ENCODE results near the gene PLXND1. TPM values are rescaled to one million over a fixed set of nuclear protein-coding genes. Genes with fewer than 3 reads are reported as not detected.

PLXND1 gene
- total and polyA plus RNA-seq, 2 donors (not counting 1 experiment from before 2014, with no cell fraction given), result 89.6 to 109 TPM

- Histone ChIP-seq H3K4me1 (ENCODE audit: control insufficient read depth, extremely low read depth, insufficient read depth, low read length) (peaks cover 2% of the 10 kb centered on the region), H4K20me1 (ENCODE audit: control insufficient read depth, extremely low read depth, insufficient read depth, low read length) (no peaks in the 10 kb centered on the region), H3K36me3 (ENCODE audit: control insufficient read depth, insufficient read depth, low read length) (peaks cover 37% of the 10 kb centered on the region), H3K9ac (ENCODE audit: insufficient read depth, low read length) (no peak overlapping the region), H3K27ac (ENCODE audit: insufficient read depth, low read length) (no peak overlapping the region), H2AFZ (ENCODE audit: low read length) (no peak overlapping the region), H3K9me3 (ENCODE audit: control insufficient read depth, insufficient read depth, low read depth, low read length) (no peaks in the 10 kb centered on the region), H3K27me3 (ENCODE audit: control insufficient read depth, insufficient read depth, low read length) (no peaks in the 10 kb centered on the region), H3K4me3 (replicated peaks in 1 of 4; ENCODE audit: control extremely low read depth in 1 of 4, insufficient read depth in 1 of 4, low read depth in 3 of 4, low read length in 4 of 4) (no peak overlapping the region), H3K79me2 (ENCODE audit: control insufficient read depth, insufficient read depth, low read length) (no peaks in the 10 kb centered on the region), H3K4me2 (ENCODE audit: extremely low read depth, insufficient read depth, low read length) (no peak overlapping the region)
- TF ChIP-seq CTCF (conservative IDR thresholded peaks at IDR 0.05 in 1 of 2, IDR thresholded peaks at IDR 0.05 in 1 of 2; ENCODE audit: low read depth in 1 of 2, low read length in 2 of 2), result no peak
- DNase-seq (ENCODE audit: low read depth in 2 of 2), result no peak
Observed at GRCh38 chr3:129574206-129574605, 32.3 kb downstream of the PLXND1 start.

- H3K4me3 ChIP-seq (replicated peaks in 1 of 4; ENCODE audit: control extremely low read depth in 1 of 4, insufficient read depth in 1 of 4, low read depth in 3 of 4, low read length in 4 of 4), result no peak overlapping the region
- DNase-seq (ENCODE audit: low read depth in 2 of 2), result no peak
- H4K20me1 ChIP-seq (ENCODE audit: control insufficient read depth, extremely low read depth, insufficient read depth, low read length), result no peaks in the 10 kb centered on the region
- H3K4me2 ChIP-seq (ENCODE audit: extremely low read depth, insufficient read depth, low read length), result no peak overlapping the region
- no peak overlapping the region for H3K9ac ChIP-seq (ENCODE audit: insufficient read depth, low read length)
- no peak overlapping the region for H3K27ac ChIP-seq (ENCODE audit: insufficient read depth, low read length)
- TF ChIP-seq CTCF (conservative IDR thresholded peaks at IDR 0.05 in 1 of 2, IDR thresholded peaks at IDR 0.05 in 1 of 2; ENCODE audit: low read depth in 1 of 2, low read length in 2 of 2) (no peak), EZH2 (IDR thresholded peaks at IDR 0.05; ENCODE audit: low read length, missing control alignments) (no peak)
- H3K4me1 ChIP-seq (ENCODE audit: control insufficient read depth, extremely low read depth, insufficient read depth, low read length), result peaks cover 2% of the 10 kb centered on the region
- no peak overlapping the region for H2AFZ ChIP-seq (ENCODE audit: low read length)
- no peaks in the 10 kb centered on the region for H3K9me3 ChIP-seq (ENCODE audit: control insufficient read depth, insufficient read depth, low read depth, low read length)
- peaks cover 37% of the 10 kb centered on the region for H3K36me3 ChIP-seq (ENCODE audit: control insufficient read depth, insufficient read depth, low read length)
- H3K27me3 ChIP-seq (ENCODE audit: control insufficient read depth, insufficient read depth, low read length), result no peaks in the 10 kb centered on the region
- no peaks in the 10 kb centered on the region for H3K79me2 ChIP-seq (ENCODE audit: control insufficient read depth, insufficient read depth, low read length)
Observed at GRCh38 chr3:129573493-129573892, 33.0 kb downstream of the PLXND1 start.

- peaks cover 32% of the 10 kb centered on the region for H3K36me3 ChIP-seq (ENCODE audit: control insufficient read depth, insufficient read depth, low read length)
- no peak overlapping the region for H2AFZ ChIP-seq (ENCODE audit: low read length)
- no peak for TF ChIP-seq CTCF (conservative IDR thresholded peaks at IDR 0.05 in 1 of 2, IDR thresholded peaks at IDR 0.05 in 1 of 2; ENCODE audit: low read depth in 1 of 2, low read length in 2 of 2)
- TF ChIP-seq EZH2 (IDR thresholded peaks at IDR 0.05; ENCODE audit: low read length, missing control alignments), result no peak
- no peak overlapping the region for H3K9ac ChIP-seq (ENCODE audit: insufficient read depth, low read length)
- DNase-seq (ENCODE audit: low read depth in 2 of 2), result no peak
- no peak overlapping the region for H3K4me3 ChIP-seq (replicated peaks in 1 of 4; ENCODE audit: control extremely low read depth in 1 of 4, insufficient read depth in 1 of 4, low read depth in 3 of 4, low read length in 4 of 4)
- no peaks in the 10 kb centered on the region for H4K20me1 ChIP-seq (ENCODE audit: control insufficient read depth, extremely low read depth, insufficient read depth, low read length)
- H3K9me3 ChIP-seq (ENCODE audit: control insufficient read depth, insufficient read depth, low read depth, low read length), result no peaks in the 10 kb centered on the region
- H3K4me2 ChIP-seq (ENCODE audit: extremely low read depth, insufficient read depth, low read length), result no peak overlapping the region
- no peak overlapping the region for H3K27ac ChIP-seq (ENCODE audit: insufficient read depth, low read length)
- H3K79me2 ChIP-seq (ENCODE audit: control insufficient read depth, insufficient read depth, low read length), result no peaks in the 10 kb centered on the region
- no peaks in the 10 kb centered on the region for H3K27me3 ChIP-seq (ENCODE audit: control insufficient read depth, insufficient read depth, low read length)
- H3K4me1 ChIP-seq (ENCODE audit: control insufficient read depth, extremely low read depth, insufficient read depth, low read length), result no peaks in the 10 kb centered on the region
Observed at GRCh38 chr3:129572603-129573002, 33.9 kb downstream of the PLXND1 start.

Measured in fibroblast of lung (primary cell).